LNCAP (cell line): Measurements from ENCODE around the gene PCDHB7.

Source experiments
- TF ChIP-seq, protein P1 (sequence below): fragments of 450-650 bp; IDR thresholded peaks from 2 replicates; pipeline ENCODE4 v1.5.1; 2017; ENCODE audit warnings: mild to moderate bottlenecking

Gene PCDHB7

DNA sequence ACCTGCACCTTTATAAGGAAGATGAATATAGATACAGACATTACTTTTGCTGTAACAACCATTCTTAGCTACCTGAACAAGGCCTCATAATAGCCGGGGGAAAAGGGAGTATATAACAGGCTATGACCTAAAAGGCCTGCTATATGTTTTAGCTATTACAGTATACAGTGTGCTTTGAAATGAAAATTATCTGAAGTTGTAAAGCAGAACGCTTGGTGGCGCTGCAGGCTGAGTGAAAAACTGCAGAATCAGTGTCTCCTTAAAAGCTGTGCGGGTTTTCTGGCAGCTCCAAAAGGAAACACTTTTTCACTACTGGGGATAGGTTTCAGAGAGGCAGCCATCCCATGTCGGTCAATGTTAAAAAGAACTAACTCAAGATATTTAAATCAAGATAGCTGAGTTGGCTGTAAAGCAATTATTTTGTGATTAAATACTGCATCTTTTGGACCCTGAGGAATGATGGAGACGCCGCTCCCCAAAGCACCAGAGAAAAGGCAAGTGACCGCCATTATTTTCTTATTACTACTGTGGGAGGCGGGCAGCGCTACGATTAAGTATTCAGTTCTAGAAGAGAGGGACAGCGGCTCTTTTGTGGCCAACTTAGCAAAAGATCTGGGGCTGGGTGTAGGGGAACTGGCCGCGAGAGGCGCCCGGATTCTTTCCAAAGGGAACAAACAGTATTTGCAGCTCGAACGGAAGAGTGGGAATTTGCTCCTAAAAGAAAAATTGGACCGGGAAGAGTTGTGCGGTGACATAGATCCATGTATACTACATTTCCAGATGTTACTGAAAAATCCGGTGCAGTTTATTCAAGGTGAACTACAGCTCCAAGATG, 16.7 kb upstream of the PCDHB7 start:
- TF ChIP-seq, protein P1, sequence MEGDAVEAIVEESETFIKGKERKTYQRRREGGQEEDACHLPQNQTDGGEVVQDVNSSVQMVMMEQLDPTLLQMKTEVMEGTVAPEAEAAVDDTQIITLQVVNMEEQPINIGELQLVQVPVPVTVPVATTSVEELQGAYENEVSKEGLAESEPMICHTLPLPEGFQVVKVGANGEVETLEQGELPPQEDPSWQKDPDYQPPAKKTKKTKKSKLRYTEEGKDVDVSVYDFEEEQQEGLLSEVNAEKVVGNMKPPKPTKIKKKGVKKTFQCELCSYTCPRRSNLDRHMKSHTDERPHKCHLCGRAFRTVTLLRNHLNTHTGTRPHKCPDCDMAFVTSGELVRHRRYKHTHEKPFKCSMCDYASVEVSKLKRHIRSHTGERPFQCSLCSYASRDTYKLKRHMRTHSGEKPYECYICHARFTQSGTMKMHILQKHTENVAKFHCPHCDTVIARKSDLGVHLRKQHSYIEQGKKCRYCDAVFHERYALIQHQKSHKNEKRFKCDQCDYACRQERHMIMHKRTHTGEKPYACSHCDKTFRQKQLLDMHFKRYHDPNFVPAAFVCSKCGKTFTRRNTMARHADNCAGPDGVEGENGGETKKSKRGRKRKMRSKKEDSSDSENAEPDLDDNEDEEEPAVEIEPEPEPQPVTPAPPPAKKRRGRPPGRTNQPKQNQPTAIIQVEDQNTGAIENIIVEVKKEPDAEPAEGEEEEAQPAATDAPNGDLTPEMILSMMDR = peak; percentile 27; the same call in 1 of the 2 replicates

DNA sequence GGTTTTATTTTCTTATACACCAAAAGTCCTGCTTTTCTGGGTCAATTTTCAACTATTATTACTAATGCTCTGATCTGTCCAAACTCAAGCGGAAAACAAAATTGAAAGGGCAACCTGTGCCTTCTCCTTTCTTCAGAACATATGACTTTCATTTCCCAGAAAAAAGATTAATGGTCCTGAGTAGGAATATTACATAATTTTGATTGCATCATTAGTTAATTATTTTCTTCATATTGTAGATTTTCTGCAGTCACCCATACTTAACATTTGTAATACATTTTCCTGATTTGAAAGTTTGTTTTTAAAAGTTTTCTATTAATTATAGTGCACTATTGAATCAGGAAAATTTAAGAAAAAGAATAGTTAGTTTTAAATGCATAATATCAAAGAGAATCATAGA, 3.5 kb downstream of the PCDHB7 start:
- TF ChIP-seq, protein P1 = no peak

DNA sequence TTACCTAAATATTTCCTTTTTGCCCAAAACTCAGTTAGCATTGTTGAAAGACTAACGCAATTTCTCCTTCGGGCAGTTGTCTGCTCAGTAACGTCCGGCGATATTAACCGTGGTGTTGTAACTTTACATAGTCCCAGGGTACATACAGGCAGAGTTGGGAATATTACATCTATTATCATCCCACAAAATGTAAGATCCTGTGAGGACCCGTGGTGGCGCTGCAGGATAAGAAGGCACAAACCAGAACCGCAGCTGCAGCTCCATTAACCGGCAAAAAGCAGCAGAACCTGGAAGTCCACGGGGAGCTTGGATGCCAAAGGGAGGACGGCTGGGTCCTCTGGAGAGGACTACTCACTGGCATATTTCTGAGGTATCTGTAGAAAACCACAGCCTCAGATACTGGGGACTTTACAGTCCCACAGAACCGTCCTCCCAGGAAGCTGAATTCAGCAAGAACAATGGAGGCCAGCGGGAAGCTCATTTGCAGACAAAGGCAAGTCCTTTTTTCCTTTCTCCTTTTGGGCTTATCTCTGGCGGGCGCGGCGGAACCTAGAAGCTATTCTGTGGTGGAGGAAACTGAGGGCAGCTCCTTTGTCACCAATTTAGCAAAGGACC, 5.2 kb downstream of the PCDHB7 start, which contains the start of gene PCDHB8:
Gene PCDHB8 (plus strand): TSS at position 214 of the 615 bp plus-strand sequence. CDS start 245 bp downstream, at position 459.
- TF ChIP-seq, protein P1 = peak; percentile 42; the same call in 1 of the 2 replicates

DNA sequence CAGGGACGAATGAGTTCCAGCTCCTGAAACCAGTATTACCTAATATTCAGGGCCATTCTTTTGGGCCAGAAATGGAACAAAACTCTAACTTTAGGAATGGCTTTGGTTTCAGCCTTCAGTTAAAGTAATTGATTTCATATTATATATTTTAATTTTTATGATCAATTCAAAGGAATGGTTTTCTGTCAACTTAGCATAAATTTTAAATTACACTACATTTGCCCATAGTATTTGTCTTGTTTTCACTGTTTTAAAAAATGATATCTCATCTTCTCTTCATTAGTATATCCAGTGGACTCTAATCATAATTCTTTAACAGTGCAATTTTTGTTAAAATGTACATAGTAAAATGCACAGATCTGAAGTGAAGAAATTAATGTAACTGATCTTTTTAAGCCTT, 7.9 kb downstream of the PCDHB7 start:
- TF ChIP-seq, protein P1 = no peak

DNA sequence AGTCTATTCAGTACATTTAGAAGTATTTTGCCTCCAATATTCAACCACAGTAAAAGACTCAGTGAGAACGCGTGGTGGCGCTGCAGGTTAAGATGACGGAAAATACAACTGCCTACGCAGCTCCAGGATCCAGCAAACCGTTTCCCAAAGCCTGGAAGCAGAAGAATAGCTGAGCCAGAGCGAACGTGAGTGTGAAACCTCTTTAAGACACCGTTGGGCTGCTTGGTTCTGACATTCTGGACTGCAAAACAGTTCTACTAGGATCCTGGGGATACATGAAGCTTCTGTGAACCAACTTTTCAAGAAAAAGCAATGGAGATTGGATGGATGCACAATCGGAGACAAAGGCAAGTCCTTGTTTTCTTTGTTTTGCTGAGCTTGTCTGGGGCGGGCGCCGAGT, 9.8 kb downstream of the PCDHB7 start, which contains the start of gene PCDHB16:
Gene PCDHB16 (plus strand): TSS at position 140 of the 400 bp plus-strand sequence. CDS start 173 bp downstream, at position 313.
- TF ChIP-seq, protein P1 = peak; percentile 52; the same call in 1 of the 2 replicates

DNA sequence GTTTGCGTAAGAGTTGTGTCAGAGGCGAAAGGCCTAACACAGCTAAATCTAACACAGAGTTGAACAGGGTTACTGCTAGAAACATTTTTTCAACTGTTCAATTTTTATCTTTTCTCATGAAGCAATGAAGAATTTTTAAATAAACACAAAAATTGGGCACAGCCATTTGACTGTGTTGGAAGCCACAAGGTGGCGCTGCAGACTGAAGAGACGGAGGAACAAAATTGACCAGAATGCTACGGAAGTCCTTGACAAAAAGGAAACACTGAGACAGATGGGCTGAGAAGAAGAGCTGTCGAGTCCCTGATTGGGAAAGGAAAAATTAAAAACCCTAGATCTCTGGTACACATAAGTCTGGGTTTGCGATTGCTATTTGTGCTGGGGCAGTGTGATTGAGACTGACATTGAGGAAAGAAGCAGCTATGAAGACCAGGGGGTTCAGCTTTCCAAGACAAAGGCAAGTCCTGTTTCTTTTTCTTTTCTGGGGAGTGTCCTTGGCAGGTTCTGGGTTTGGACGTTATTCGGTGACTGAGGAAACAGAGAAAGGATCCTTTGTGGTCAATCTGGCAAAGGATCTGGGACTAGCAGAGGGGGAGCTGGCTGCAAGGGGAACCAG, 14.6 kb downstream of the PCDHB7 start, which contains the start of gene PCDHB9:
Gene PCDHB9 (plus strand): TSS at position 265 of the 616 bp plus-strand sequence. CDS start 158 bp downstream, at position 423.
- TF ChIP-seq, protein P1 = peak; percentile 76

DNA sequence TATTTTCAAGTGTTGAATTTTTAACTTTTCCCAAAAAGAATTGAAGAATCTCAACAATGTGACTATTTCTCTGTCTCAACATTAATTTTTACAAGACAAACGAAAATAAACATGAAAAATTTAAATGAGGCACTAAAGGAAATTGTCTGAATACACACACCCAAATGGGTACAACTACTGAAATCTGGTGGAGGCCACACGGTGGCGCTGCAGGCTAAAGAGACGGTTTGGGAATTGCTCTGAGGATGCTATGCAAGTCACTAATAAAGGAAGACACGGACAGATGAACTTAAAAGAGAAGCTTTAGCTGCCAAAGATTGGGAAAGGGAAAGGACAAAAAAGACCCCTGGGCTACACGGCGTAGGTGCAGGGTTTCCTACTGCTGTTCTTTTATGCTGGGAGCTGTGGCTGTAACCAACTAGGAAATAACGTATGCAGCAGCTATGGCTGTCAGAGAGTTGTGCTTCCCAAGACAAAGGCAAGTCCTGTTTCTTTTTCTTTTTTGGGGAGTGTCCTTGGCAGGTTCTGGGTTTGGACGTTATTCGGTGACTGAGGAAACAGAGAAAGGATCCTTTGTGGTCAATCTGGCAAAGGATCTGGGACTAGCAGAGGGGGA, 19.8 kb downstream of the PCDHB7 start, which contains the start of gene PCDHB10:
Gene PCDHB10 (plus strand): TSS at position 244 of the 616 bp plus-strand sequence. CDS start 200 bp downstream, at position 444.
- TF ChIP-seq, protein P1 = peak; percentile 87
